ENCODE results near the gene SRPX.

Gene SRPX

GRCh38 chrX:38108364-38108763 lies 112.3 kb downstream of the SRPX start:
- no peak for DNase-seq (ENCODE audit: low read depth)
- H3K4me3 ChIP-seq (ENCODE audit: low read depth, low read length), result no peak overlapping the region

GRCh38 chrX:38106991-38107655 lies 113.5 kb downstream of the SRPX start:
- DNase-seq (ENCODE audit: low read depth), result no peak
- no peak for TF ChIP-seq CTCF (IDR thresholded peaks at IDR 0.05; ENCODE audit: insufficient read depth, low read depth, low read length, missing control alignments)
- H3K4me3 ChIP-seq (ENCODE audit: low read depth, low read length), result no peak overlapping the region

More at GRCh38 chrX:38108364-38108763, 112.3 kb downstream of the SRPX start:
- TF ChIP-seq CTCF (IDR thresholded peaks at IDR 0.05; ENCODE audit: insufficient read depth, low read depth, low read length, missing control alignments), result no peak

DNA sequence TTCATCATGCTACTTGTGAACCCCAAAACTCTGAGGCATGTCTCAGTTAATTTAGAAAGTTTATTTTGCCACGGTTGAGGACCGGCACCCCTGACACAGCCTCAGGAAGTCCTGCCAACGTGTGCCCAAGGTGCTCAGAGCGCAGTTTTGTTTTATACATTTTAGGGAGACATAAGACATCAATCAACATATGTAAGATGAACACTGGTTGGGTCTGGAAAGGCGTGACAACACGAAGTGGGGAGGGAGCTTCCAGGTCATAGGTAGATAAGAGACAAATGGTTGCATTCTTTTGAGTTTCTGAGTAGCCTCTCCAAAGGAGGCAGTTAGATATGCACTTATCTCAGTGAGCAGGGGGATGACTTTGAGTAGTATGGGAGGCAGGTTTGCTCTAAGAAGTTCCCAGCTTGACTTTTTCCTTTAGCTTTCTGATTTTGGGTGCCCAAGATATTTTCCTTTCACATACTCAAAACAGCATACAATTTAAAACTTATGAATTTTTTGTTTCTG lies 115.4 kb downstream of the SRPX start:
- DNase-seq (ENCODE audit: low read depth), result no peak
- no peak for TF ChIP-seq CTCF (IDR thresholded peaks at IDR 0.05; ENCODE audit: insufficient read depth, low read depth, low read length, missing control alignments)

GRCh38 chrX:38103857-38104812 lies 116.5 kb downstream of the SRPX start:
- DNase-seq (ENCODE audit: low read depth), result peak; percentile 80
- no peak for TF ChIP-seq CTCF (IDR thresholded peaks at IDR 0.05; ENCODE audit: insufficient read depth, low read depth, low read length, missing control alignments)
- no peak overlapping the region for H3K4me3 ChIP-seq (ENCODE audit: low read depth, low read length)

More for the DNA sequence above, 115.4 kb downstream of the SRPX start:
- H3K4me3 ChIP-seq (ENCODE audit: low read depth, low read length), result no peak overlapping the region

GRCh38 chrX:38102875-38103274 lies 117.8 kb downstream of the SRPX start:
- TF ChIP-seq CTCF (IDR thresholded peaks at IDR 0.05; ENCODE audit: insufficient read depth, low read depth, low read length, missing control alignments), result no peak
- peak; percentile 6 for DNase-seq (ENCODE audit: low read depth)
- no peak overlapping the region for H3K4me3 ChIP-seq (ENCODE audit: low read depth, low read length)

GRCh38 chrX:38102240-38102639 lies 118.4 kb downstream of the SRPX start:
- DNase-seq (ENCODE audit: low read depth), result no peak
- no peak for TF ChIP-seq CTCF (IDR thresholded peaks at IDR 0.05; ENCODE audit: insufficient read depth, low read depth, low read length, missing control alignments)
- H3K4me3 ChIP-seq (ENCODE audit: low read depth, low read length), result no peak overlapping the region
